ENCODE measurements around the gene GID8.

DNA sequence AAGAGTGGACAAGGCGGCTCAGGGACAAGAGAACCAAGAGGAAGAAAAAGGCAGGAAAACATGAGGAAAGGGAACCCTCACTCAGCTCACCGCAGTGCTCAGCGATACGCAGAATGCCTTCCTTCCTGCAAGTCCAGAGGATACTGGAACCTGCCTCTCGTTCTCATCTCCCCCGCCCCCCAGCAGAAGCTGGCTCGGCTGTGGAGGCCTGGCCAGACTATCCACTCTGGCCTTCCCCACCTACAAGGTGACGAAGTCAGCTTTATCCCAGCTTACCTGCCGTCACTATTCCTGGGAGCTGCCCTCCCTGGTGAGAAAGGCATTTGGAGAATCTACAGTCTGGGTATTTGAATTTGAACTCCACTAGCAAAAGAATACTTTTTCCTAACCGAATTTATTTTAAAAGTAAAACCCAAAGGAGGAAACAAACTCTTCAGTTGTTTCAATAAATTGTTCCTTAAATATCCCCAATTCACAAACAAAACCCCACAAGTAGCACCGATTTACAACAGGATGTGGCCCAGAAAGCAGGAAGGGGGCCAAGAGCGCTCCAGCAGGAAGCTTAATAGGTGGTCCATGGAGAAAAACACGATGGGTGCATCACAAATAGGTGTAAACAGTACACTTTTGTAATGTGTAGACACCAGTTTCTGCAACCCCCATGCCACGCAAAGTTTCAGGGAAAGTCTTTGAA is 9.6 kb upstream of the GID8 start:
- TF ChIP-seq, protein P1, sequence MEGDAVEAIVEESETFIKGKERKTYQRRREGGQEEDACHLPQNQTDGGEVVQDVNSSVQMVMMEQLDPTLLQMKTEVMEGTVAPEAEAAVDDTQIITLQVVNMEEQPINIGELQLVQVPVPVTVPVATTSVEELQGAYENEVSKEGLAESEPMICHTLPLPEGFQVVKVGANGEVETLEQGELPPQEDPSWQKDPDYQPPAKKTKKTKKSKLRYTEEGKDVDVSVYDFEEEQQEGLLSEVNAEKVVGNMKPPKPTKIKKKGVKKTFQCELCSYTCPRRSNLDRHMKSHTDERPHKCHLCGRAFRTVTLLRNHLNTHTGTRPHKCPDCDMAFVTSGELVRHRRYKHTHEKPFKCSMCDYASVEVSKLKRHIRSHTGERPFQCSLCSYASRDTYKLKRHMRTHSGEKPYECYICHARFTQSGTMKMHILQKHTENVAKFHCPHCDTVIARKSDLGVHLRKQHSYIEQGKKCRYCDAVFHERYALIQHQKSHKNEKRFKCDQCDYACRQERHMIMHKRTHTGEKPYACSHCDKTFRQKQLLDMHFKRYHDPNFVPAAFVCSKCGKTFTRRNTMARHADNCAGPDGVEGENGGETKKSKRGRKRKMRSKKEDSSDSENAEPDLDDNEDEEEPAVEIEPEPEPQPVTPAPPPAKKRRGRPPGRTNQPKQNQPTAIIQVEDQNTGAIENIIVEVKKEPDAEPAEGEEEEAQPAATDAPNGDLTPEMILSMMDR (IDR thresholded peaks at IDR 0.05): no peak
- TF ChIP-seq KDM1A (IDR thresholded peaks at IDR 0.05; ENCODE audit: low read depth) (no peak), MYC (IDR thresholded peaks at IDR 0.05; ENCODE audit: borderline replicate concordance, low read length) (no peak), RNF2 (IDR thresholded peaks at IDR 0.05; ENCODE audit: borderline replicate concordance, low read depth) (no peak), SMC3 (IDR thresholded peaks at IDR 0.05) (no peak)

Data from A549 (cell line).